ENCODE results near the gene ADGRL1.

The ADGRL1 gene

GRCh38 chr19:14168259-14168972 is 37.6 kb downstream of the ADGRL1 start:
- Histone ChIP-seq H3K4me2 (ENCODE audit: low read depth, low read length, poor library complexity, severe bottlenecking) (no peak overlapping the region), H3K27ac (ENCODE audit: low read depth, low read length) (no peak overlapping the region), H3K9me2 (replicated peaks; ENCODE audit: insufficient read depth, low read length) (no peaks in the 10 kb centered on the region), H3K4me3 (ENCODE audit: insufficient read depth, low read length, poor library complexity, severe bottlenecking) (no peak overlapping the region), H3K9me3 (ENCODE audit: insufficient read depth, low read length) (no peaks in the 10 kb centered on the region), H3K79me2 (ENCODE audit: insufficient read depth, low read length) (no peaks in the 10 kb centered on the region), H3K9ac (ENCODE audit: low read length) (no peak overlapping the region), H2AFZ (ENCODE audit: low read depth, low read length, severe bottlenecking) (no peak overlapping the region), H4K20me1 (ENCODE audit: low read depth, low read length) (no peaks in the 10 kb centered on the region), H3K36me3 (ENCODE audit: low read length) (no peaks in the 10 kb centered on the region), H3F3A (ENCODE audit: insufficient read depth) (no peaks in the 10 kb centered on the region), H3K27me3 (ENCODE audit: low read length) (no peaks in the 10 kb centered on the region)
- TF ChIP-seq EZH2phosphoT487 (conservative IDR thresholded peaks at IDR 0.05; ENCODE audit: low read length): no peak
- TF ChIP-seq, protein P1, sequence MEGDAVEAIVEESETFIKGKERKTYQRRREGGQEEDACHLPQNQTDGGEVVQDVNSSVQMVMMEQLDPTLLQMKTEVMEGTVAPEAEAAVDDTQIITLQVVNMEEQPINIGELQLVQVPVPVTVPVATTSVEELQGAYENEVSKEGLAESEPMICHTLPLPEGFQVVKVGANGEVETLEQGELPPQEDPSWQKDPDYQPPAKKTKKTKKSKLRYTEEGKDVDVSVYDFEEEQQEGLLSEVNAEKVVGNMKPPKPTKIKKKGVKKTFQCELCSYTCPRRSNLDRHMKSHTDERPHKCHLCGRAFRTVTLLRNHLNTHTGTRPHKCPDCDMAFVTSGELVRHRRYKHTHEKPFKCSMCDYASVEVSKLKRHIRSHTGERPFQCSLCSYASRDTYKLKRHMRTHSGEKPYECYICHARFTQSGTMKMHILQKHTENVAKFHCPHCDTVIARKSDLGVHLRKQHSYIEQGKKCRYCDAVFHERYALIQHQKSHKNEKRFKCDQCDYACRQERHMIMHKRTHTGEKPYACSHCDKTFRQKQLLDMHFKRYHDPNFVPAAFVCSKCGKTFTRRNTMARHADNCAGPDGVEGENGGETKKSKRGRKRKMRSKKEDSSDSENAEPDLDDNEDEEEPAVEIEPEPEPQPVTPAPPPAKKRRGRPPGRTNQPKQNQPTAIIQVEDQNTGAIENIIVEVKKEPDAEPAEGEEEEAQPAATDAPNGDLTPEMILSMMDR (IDR thresholded peaks at IDR 0.05; ENCODE audit: insufficient read depth, low read length, poor library complexity, severe bottlenecking): no peak

- H3K79me2 ChIP-seq (ENCODE audit: insufficient read depth, low read length): no peaks in the 10 kb centered on the region
- H3K9ac ChIP-seq (ENCODE audit: low read length): no peak overlapping the region
- no peak overlapping the region for H3K4me3 ChIP-seq (ENCODE audit: insufficient read depth, low read length, poor library complexity, severe bottlenecking)
- H3K36me3 ChIP-seq (ENCODE audit: low read length): no peaks in the 10 kb centered on the region
- no peak overlapping the region for H3K27ac ChIP-seq (ENCODE audit: low read depth, low read length)
- no peaks in the 10 kb centered on the region for H3K27me3 ChIP-seq (ENCODE audit: low read length)
- H4K20me1 ChIP-seq (ENCODE audit: low read depth, low read length): no peaks in the 10 kb centered on the region
- no peaks in the 10 kb centered on the region for H3K9me3 ChIP-seq (ENCODE audit: insufficient read depth, low read length)
- TF ChIP-seq, protein P1 (IDR thresholded peaks at IDR 0.05; ENCODE audit: insufficient read depth, low read length, poor library complexity, severe bottlenecking): no peak
- no peak for TF ChIP-seq EZH2phosphoT487 (conservative IDR thresholded peaks at IDR 0.05; ENCODE audit: low read length)
- H2AFZ ChIP-seq (ENCODE audit: low read depth, low read length, severe bottlenecking): no peak overlapping the region
- H3F3A ChIP-seq (ENCODE audit: insufficient read depth): no peaks in the 10 kb centered on the region
- no peak overlapping the region for H3K4me2 ChIP-seq (ENCODE audit: low read depth, low read length, poor library complexity, severe bottlenecking)
- H3K9me2 ChIP-seq (replicated peaks; ENCODE audit: insufficient read depth, low read length): no peaks in the 10 kb centered on the region
These were observed 38.3 kb downstream of the ADGRL1 start for GRCh38 chr19:14167576-14168138.

- Histone ChIP-seq H3K4me2 (ENCODE audit: low read depth, low read length, poor library complexity, severe bottlenecking) (no peak overlapping the region), H2AFZ (ENCODE audit: low read depth, low read length, severe bottlenecking) (no peak overlapping the region), H3K27ac (ENCODE audit: low read depth, low read length) (no peak overlapping the region), H3K27me3 (ENCODE audit: low read length) (no peaks in the 10 kb centered on the region), H3K79me2 (ENCODE audit: insufficient read depth, low read length) (no peaks in the 10 kb centered on the region), H3F3A (ENCODE audit: insufficient read depth) (no peaks in the 10 kb centered on the region), H3K9me2 (replicated peaks; ENCODE audit: insufficient read depth, low read length) (no peaks in the 10 kb centered on the region), H3K36me3 (ENCODE audit: low read length) (no peaks in the 10 kb centered on the region), H3K9me3 (ENCODE audit: insufficient read depth, low read length) (no peaks in the 10 kb centered on the region), H4K20me1 (ENCODE audit: low read depth, low read length) (no peaks in the 10 kb centered on the region), H3K4me3 (ENCODE audit: insufficient read depth, low read length, poor library complexity, severe bottlenecking) (no peak overlapping the region), H3K9ac (ENCODE audit: low read length) (no peak overlapping the region)
- TF ChIP-seq EZH2phosphoT487 (conservative IDR thresholded peaks at IDR 0.05; ENCODE audit: low read length): no peak
- TF ChIP-seq, protein P1 (IDR thresholded peaks at IDR 0.05; ENCODE audit: insufficient read depth, low read length, poor library complexity, severe bottlenecking): no peak
These were observed 38.9 kb downstream of the ADGRL1 start for GRCh38 chr19:14166999-14167575.
